H1 (cell line): ENCODE data around the gene SLC38A10.

Experiments used
- ATF3 ChIP-seq: IDR thresholded peaks from 2 replicates; pipeline ENCODE4 v1.6.1; 2011; ENCODE audit warnings: low read depth, mild to moderate bottlenecking, low read length; ENCODE audit not compliant: insufficient read depth
- CBX5 ChIP-seq: fragments of 300-800, 300-1000 bp; sonication (generic); IDR thresholded peaks from 2 replicates; pipeline ENCODE4 v1.7.1; 2016; ENCODE audit warnings: antibody characterized with exemption, low read length, low read depth
- CREB1 ChIP-seq: IDR thresholded peaks from 2 replicates; pipeline ENCODE4 v1.6.1; 2012; ENCODE audit warnings: inconsistent platforms
- CTCF ChIP-seq, 3 experiments: IDR thresholded peaks; 1 replicate in 2 of 3; 2 replicates in 1 of 3; pipeline versions ENCODE4 v1.5.1 to v1.6.1; 2011; ENCODE audit warnings: low read length in 3 of 3, mild to moderate bottlenecking in 3 of 3, inconsistent platforms in 2 of 3, low read depth in 1 of 3, moderate library complexity in 1 of 3; ENCODE audit not compliant: insufficient read depth in 1 of 3; ENCODE audit errors: control extremely low read depth in 1 of 3
- EZH2 ChIP-seq: fragments of 200-600 bp; sonication (generic); IDR thresholded peaks from 2 replicates; pipeline ENCODE4 v1.7.1; 2012; ENCODE audit warnings: low read depth, mild to moderate bottlenecking, moderate library complexity, low read length, inconsistent platforms; ENCODE audit not compliant: severe bottlenecking
- JUND ChIP-seq: IDR thresholded peaks from 2 replicates; pipeline ENCODE4 v1.6.1; 2011; ENCODE audit warnings: mild to moderate bottlenecking, improper control_type of control experiment, low read length
- POLR2A ChIP-seq, 2 experiments: IDR thresholded peaks; 1 replicate in 1 of 2; 2 replicates in 1 of 2; pipeline ENCODE4 v1.6.1; 2011; ENCODE audit warnings: low read depth in 2 of 2, low read length in 2 of 2, mild to moderate bottlenecking in 2 of 2; ENCODE audit errors: control extremely low read depth in 1 of 2
- POLR2AphosphoS5 ChIP-seq: IDR thresholded peaks from 2 replicates; pipeline ENCODE4 v1.6.1; 2011; ENCODE audit warnings: low read depth, low read length
- RAD21 ChIP-seq, 2 experiments: IDR thresholded peaks in 1 of 2; conservative IDR thresholded peaks in 1 of 2; 2 replicates each; pipeline ENCODE4 v1.6.1; 2011; ENCODE audit warnings: low read depth in 2 of 2, low read length in 2 of 2, improper control_type of control experiment in 1 of 2, inconsistent platforms in 1 of 2, mild to moderate bottlenecking in 1 of 2, moderate library complexity in 1 of 2
- RNF2 ChIP-seq: fragments of 200-900, 300-1000 bp; sonication (generic); IDR thresholded peaks from 2 replicates; pipeline ENCODE4 v1.7.1; 2016; ENCODE audit warnings: borderline replicate concordance, low read depth, mild to moderate bottlenecking, antibody characterized with exemption, low read length; ENCODE audit not compliant: poor library complexity, severe bottlenecking; ENCODE audit errors: missing control alignments
- SAP30 ChIP-seq: fragments of 300-600 bp; sonication (generic); IDR thresholded peaks from 2 replicates; pipeline ENCODE4 v1.7.1; 2012; ENCODE audit warnings: low read length, moderate library complexity, mild to moderate bottlenecking, inconsistent platforms; ENCODE audit not compliant: insufficient read depth, insufficient replicate concordance
- YY1 ChIP-seq: IDR thresholded peaks from 2 replicates; pipeline ENCODE4 v1.6.1; 2011; ENCODE audit warnings: low read depth, mild to moderate bottlenecking, low read length

- no peak for TF ChIP-seq JUND
- TF ChIP-seq YY1, result no peak
- no peak for TF ChIP-seq RNF2
- TF ChIP-seq CTCF (IDR thresholded peaks at IDR 0.05; ENCODE audit: control extremely low read depth in 1 of 3, insufficient read depth in 1 of 3, low read depth in 1 of 3, low read length in 3 of 3), result no peak
- TF ChIP-seq ATF3, result no peak
- no peak for TF ChIP-seq EZH2
- no peak for TF ChIP-seq SAP30
- TF ChIP-seq POLR2A (IDR thresholded peaks at IDR 0.05; ENCODE audit: control extremely low read depth in 1 of 2, low read depth in 2 of 2, low read length in 2 of 2), result no peak
- no peak for TF ChIP-seq POLR2AphosphoS5
- TF ChIP-seq CREB1, result no peak
- TF ChIP-seq RAD21 (IDR thresholded peaks at IDR 0.05 in 1 of 2, conservative IDR thresholded peaks at IDR 0.05 in 1 of 2; ENCODE audit: low read depth in 2 of 2, low read length in 2 of 2), result no peak
- TF ChIP-seq CBX5, result no peak
Measured at GRCh38 chr17:81278831-81279230, 16.3 kb downstream of the SLC38A10 start.
